ENCODE measurements around the gene KIRREL3. TPM values are rescaled to one million over a fixed set of nuclear protein-coding genes. Genes with fewer than 3 reads are reported as not detected.

KIRREL3 gene
- polyA plus RNA-seq, 2 of the 4 experiments (the other 2 are of a cell fraction) = 3.0 to 11.0 TPM

DNA sequence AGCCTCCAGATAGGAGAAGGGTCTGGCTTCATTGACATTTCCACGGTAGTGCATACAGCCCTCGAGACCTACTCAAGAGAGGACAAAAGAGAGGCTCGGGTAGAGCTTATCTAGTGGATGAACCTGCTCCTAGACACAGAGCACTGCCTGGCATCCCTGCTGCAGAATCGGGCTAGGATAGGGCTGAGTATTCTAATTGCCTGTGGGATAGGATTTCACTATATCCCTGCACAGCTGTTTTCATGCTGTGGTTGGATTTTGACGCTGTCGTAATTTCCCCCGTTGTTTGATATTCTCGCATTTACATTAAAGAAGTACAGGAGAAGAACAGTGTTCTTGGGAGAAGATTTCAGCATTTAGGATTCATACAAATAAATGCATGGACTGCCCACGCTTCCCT is 107.8 kb downstream of the KIRREL3 start:
- Histone ChIP-seq H3K27ac (no peak overlapping the region), H3K4me2 (no peak overlapping the region), H3K4me1 (no peaks in the 10 kb centered on the region), H3K9me3 (peaks cover 10% of the 10 kb centered on the region; the same call in 2 of the 3 replicates), H3K4me3 (no peak overlapping the region)
- 82% methylated on average over 7 of the region's 9 CpGs for WGBS (ENCODE audit: missing lambda C conversion rate)
- ChIA-PET POLR2A (no interaction called here), CTCF (interaction anchor here (1.8 kb wide), 1 partner anchor 98 kb away, joined by 6 read pairs; no protein-coding TSS in a partner anchor)
- ATAC-seq (no peak), FAIRE-seq (no peak), DNase-seq (ENCODE audit: low read depth in 1 of 2, low spot score in 1 of 2) (no peak)
- TF ChIP-seq EHF (CRISPR knock-in tag; IDR thresholded peaks at IDR 0.05) (no peak), POLR2AphosphoS2 (conservative IDR thresholded peaks at IDR 0.05; ENCODE audit: low read length) (no peak), ZC3H11A (IDR thresholded peaks at IDR 0.05) (no peak), RCOR1 (IDR thresholded peaks at IDR 0.05; ENCODE audit: low read depth, low read length) (no peak), HOXB5 (CRISPR knock-in tag; IDR thresholded peaks at IDR 0.05) (no peak), PBX3 (IDR thresholded peaks at IDR 0.05) (no peak), TFCP2L1 (CRISPR knock-in tag; IDR thresholded peaks at IDR 0.05) (no peak), MYC (IDR thresholded peaks at IDR 0.05; ENCODE audit: borderline replicate concordance, low read length) (no peak), MAFK (IDR thresholded peaks at IDR 0.05; ENCODE audit: partially characterized antibody) (no peak), FOSL2 (IDR thresholded peaks at IDR 0.05) (no peak), FOSL2 (CRISPR knock-in tag; IDR thresholded peaks at IDR 0.05) (no peak), NR3C1 (IDR thresholded peaks at IDR 0.05) (no peak), RARB (CRISPR knock-in tag; IDR thresholded peaks at IDR 0.05) (no peak), NFE2L2 (conservative IDR thresholded peaks at IDR 0.05; ENCODE audit: low read length) (no peak), SMC3 (IDR thresholded peaks at IDR 0.05) (no peak), CBX8 (IDR thresholded peaks at IDR 0.05) (no peak)

DNA sequence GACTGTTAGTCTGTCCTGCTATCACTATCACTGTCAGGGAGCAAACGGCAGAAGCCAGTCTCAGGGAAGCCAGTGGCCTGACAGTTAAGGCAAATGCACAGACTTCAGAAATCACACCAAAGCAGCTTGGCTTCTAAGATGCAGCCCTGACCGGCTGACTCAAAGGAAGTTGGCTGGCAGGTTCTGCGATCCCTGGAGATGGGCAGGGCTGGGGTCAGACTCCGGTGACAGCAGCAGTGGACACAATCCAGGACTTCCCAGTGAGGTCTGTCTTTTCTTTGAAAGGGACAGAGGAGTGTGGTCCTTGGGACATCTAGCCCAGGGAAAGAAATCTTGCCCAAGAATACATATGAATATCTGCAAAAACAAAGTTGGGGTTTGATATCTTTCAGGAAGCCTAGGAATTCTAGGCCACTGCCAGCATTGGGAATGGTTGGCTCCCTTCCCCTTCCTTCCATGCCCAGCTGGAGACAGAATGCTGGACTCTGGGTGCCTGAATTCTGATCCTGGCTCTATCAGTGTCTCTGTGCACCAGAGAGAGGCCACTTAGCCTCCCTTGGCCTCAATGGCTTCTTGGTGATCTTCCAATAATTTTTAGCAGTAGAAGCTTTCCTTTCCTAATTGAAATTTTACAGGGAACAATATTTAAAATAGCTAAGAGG is 108.9 kb downstream of the KIRREL3 start:
- 64% methylated on average over 4 of the region's 4 CpGs for WGBS (ENCODE audit: missing lambda C conversion rate)
- Histone ChIP-seq H3K4me2 (no peak overlapping the region), H3K4me3 (no peak overlapping the region), H3K9me3 (peaks cover 10% of the 10 kb centered on the region; the same call in 2 of the 3 replicates), H3K4me1 (no peaks in the 10 kb centered on the region), H3K27ac (no peak overlapping the region)
- ChIA-PET POLR2A (no interaction called here), CTCF (interaction anchor here (1.1 to 1.8 kb wide), 2 partner anchors 99 to 284 kb away, joined by 3 to 6 read pairs; no protein-coding TSS in a partner anchor)
- TF ChIP-seq ZFP36 (IDR thresholded peaks at IDR 0.05; ENCODE audit: borderline replicate concordance, partially characterized antibody) (no peak), SREBF2 (IDR thresholded peaks at IDR 0.05) (no peak), FOSB (CRISPR knock-in tag; IDR thresholded peaks at IDR 0.05) (no peak)
- DNase-seq (ENCODE audit: low read depth in 1 of 2, low spot score in 1 of 2) = no peak
- FAIRE-seq = no peak
- no peak for ATAC-seq

DNA sequence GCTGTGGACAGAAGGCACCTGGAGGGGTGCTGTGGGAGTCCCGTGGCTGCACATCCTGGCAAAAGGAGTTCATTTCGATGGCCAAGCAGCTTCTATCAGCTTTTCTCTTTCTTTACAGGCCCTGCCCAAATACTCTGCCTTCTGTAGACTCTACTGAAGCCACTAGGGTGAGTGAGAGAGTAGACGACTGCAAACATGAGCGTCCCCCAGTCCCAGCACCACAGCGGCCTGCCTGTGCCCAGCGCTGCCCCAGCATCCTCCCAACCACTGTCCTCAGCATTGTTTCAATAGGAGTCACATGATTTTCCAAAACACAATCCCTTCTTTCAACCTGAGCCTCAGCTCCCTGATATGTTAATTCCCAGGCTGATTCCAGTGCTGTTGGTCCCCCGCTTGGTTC is 110.0 kb downstream of the KIRREL3 start:
- DNase-seq (ENCODE audit: low read depth in 1 of 2, low spot score in 1 of 2) (no peak), ATAC-seq (0 out of 6 replicates have a peak, but pooled peaks of 1 of the 2 experiments have one; percentile 25), FAIRE-seq (no peak)
- Histone ChIP-seq H3K9me3 (0 out of 3 replicates have a peak, but pooled peaks cover 2% of the 10 kb centered on the region), H3K27ac (no peak overlapping the region), H3K4me3 (no peak overlapping the region), H3K4me1 (no peaks in the 10 kb centered on the region), H3K4me2 (no peak overlapping the region)
- TF ChIP-seq, protein P1, sequence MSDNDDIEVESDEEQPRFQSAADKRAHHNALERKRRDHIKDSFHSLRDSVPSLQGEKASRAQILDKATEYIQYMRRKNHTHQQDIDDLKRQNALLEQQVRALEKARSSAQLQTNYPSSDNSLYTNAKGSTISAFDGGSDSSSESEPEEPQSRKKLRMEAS (IDR thresholded peaks at IDR 0.05) = no peak
- no peak for TF ChIP-seq FOXS1 (CRISPR knock-in tag; IDR thresholded peaks at IDR 0.05)
- TF ChIP-seq FOSL2 (IDR thresholded peaks at IDR 0.05) = no peak
- TF ChIP-seq FOSL2 (CRISPR knock-in tag; IDR thresholded peaks at IDR 0.05) = no peak
- TF ChIP-seq EP300 (IDR thresholded peaks at IDR 0.05) = no peak
- TF ChIP-seq, protein P2, sequence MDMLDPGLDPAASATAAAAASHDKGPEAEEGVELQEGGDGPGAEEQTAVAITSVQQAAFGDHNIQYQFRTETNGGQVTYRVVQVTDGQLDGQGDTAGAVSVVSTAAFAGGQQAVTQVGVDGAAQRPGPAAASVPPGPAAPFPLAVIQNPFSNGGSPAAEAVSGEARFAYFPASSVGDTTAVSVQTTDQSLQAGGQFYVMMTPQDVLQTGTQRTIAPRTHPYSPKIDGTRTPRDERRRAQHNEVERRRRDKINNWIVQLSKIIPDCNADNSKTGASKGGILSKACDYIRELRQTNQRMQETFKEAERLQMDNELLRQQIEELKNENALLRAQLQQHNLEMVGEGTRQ (IDR thresholded peaks at IDR 0.05) = no peak
- no peak for TF ChIP-seq NPAS2 (CRISPR knock-in tag; IDR thresholded peaks at IDR 0.05; ENCODE audit: borderline replicate concordance)
- no peak for TF ChIP-seq CBX2 (IDR thresholded peaks at IDR 0.05; ENCODE audit: borderline replicate concordance, low read depth)
- TF ChIP-seq ZNF302 (CRISPR knock-in tag; IDR thresholded peaks at IDR 0.05) = no peak
- TF ChIP-seq, protein P3, sequence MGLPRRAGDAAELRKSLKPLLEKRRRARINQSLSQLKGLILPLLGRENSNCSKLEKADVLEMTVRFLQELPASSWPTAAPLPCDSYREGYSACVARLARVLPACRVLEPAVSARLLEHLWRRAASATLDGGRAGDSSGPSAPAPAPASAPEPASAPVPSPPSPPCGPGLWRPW (IDR thresholded peaks at IDR 0.05) = no peak
- TF ChIP-seq RAD21 (conservative IDR thresholded peaks at IDR 0.05 in 1 of 2, IDR thresholded peaks at IDR 0.05 in 1 of 2) = no peak
- TF ChIP-seq, protein P4, sequence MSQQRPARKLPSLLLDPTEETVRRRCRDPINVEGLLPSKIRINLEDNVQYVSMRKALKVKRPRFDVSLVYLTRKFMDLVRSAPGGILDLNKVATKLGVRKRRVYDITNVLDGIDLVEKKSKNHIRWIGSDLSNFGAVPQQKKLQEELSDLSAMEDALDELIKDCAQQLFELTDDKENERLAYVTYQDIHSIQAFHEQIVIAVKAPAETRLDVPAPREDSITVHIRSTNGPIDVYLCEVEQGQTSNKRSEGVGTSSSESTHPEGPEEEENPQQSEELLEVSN (IDR thresholded peaks at IDR 0.05; ENCODE audit: borderline replicate concordance, low read depth) = no peak
- TF ChIP-seq TP53 (CRISPR knock-in tag; IDR thresholded peaks at IDR 0.05) = no peak
- ChIA-PET CTCF (interaction anchor here (1.1 to 1.5 kb wide), 2 partner anchors 82 to 283 kb away, joined by 3 read pairs; no protein-coding TSS in a partner anchor), POLR2A (no interaction called here)
- 83% methylated on average over 7 of the region's 7 CpGs for WGBS (ENCODE audit: missing lambda C conversion rate)

Measured in A549 (cell line).